Mesodermal cell (in vitro differentiated cells): ENCODE data around the gene CHMP6.
A peak's percentile ranks its signal among the peaks of the same experiment; 100 is the strongest.
"Not testable (repeated sequence)": the region's sequence is repeated elsewhere in the genome, so short reads cannot be mapped to it uniquely, and the experiment has no call there.

Source experiments
- H3K27ac ChIP-seq: 2 replicates; pipeline ENCODE4 v1.7.0; 2013; ENCODE audit warnings: mild to moderate bottlenecking, low read depth, low read length, moderate library complexity; ENCODE audit not compliant: severe bottlenecking
- H3K36me3 ChIP-seq: 2 replicates; pipeline ENCODE4 v1.7.1; 2013; ENCODE audit warnings: mild to moderate bottlenecking, low read length, moderate library complexity; ENCODE audit not compliant: control insufficient read depth, insufficient read depth
- H3K4me1 ChIP-seq: one replicate; pipeline ENCODE4 v1.7.1; 2013; ENCODE audit warnings: mild to moderate bottlenecking, low read length; ENCODE audit not compliant: insufficient read depth, control insufficient read depth, poor library complexity, severe bottlenecking
- H3K4me3 ChIP-seq: 2 replicates; pipeline ENCODE4 v1.7.0; 2013; ENCODE audit warnings: low read length, control low read depth, mild to moderate bottlenecking; ENCODE audit not compliant: insufficient read depth, poor library complexity, severe bottlenecking; ENCODE audit errors: extremely low read depth
- H3K9me3 ChIP-seq: 2 replicates; pipeline ENCODE4 v1.7.1; 2013; ENCODE audit warnings: mild to moderate bottlenecking, low read length, moderate library complexity; ENCODE audit not compliant: control insufficient read depth
- WGBS, 2 experiments: methylation state at CpG; one replicate each; pipeline ENCODE4 v1.1.5; 2013; ENCODE audit warnings: missing lambda C conversion rate in 2 of 2; ENCODE audit not compliant: insufficient coverage in 2 of 2; 5-methylcytosine and 5-hydroxymethylcytosine counted together

CHMP6 gene

GRCh38 chr17:81008140-81008539, 16.5 kb downstream of the CHMP6 start:
- Histone ChIP-seq H3K4me3 (no peak overlapping the region), H3K36me3 (no peaks in the 10 kb centered on the region), H3K9me3 (peaks cover 13% of the 10 kb centered on the region), H3K4me1 (peaks cover 6% of the 10 kb centered on the region), H3K27ac (no peak overlapping the region)
- 79 to 85% methylated on average over 8 to 11 of the region's 11 CpGs for WGBS, 2 experiments

GRCh38 chr17:81009136-81009535, 17.5 kb downstream of the CHMP6 start:
- Histone ChIP-seq H3K4me3 (no peak overlapping the region), H3K36me3 (no peaks in the 10 kb centered on the region), H3K9me3 (peaks cover 13% of the 10 kb centered on the region), H3K4me1 (peaks cover 3% of the 10 kb centered on the region), H3K27ac (no peak overlapping the region)
- WGBS, 2 experiments, result 89 to 92% methylated on average over 5 to 11 of the region's 14 CpGs

- no peak overlapping the region for H3K27ac ChIP-seq
- H3K9me3 ChIP-seq, result peaks cover 13% of the 10 kb centered on the region
- no peaks in the 10 kb centered on the region for H3K36me3 ChIP-seq
- H3K4me3 ChIP-seq, result no peak overlapping the region
- 95 to 100% methylated on average over 1 to 2 of the region's 2 CpGs for WGBS, 2 experiments
- no peaks in the 10 kb centered on the region for H3K4me1 ChIP-seq
These were observed 19.3 kb downstream of the CHMP6 start for GRCh38 chr17:81010935-81011334.

- H3K4me3 ChIP-seq, result no peak overlapping the region
- no peak overlapping the region for H3K27ac ChIP-seq
- peaks cover 13% of the 10 kb centered on the region for H3K9me3 ChIP-seq
- 91 to 95% methylated on average over 2 of the region's 3 CpGs for WGBS, 2 experiments
- H3K36me3 ChIP-seq, result no peaks in the 10 kb centered on the region
- H3K4me1 ChIP-seq, result no peaks in the 10 kb centered on the region
These were observed 20.3 kb downstream of the CHMP6 start for GRCh38 chr17:81011951-81012350.

GRCh38 chr17:81012574-81013447, 21.2 kb downstream of the CHMP6 start:
- H3K4me1 ChIP-seq, result no peaks in the 10 kb centered on the region
- 90 to 93% methylated on average over 12 of the region's 13 CpGs for WGBS, 2 experiments
- peaks cover 13% of the 10 kb centered on the region for H3K9me3 ChIP-seq
- no peaks in the 10 kb centered on the region for H3K36me3 ChIP-seq
- no peak overlapping the region for H3K4me3 ChIP-seq
- H3K27ac ChIP-seq, result no peak overlapping the region

- 58 to 77% methylated on average over 3 to 5 of the region's 6 CpGs for WGBS, 2 experiments
- H3K27ac ChIP-seq, result no peak overlapping the region
These were observed 22.0 kb downstream of the CHMP6 start for GRCh38 chr17:81013642-81014041.

GRCh38 chr17:81015136-81015535, 23.5 kb downstream of the CHMP6 start:
- peaks cover 13% of the 10 kb centered on the region for H3K9me3 ChIP-seq
- no peak overlapping the region for H3K27ac ChIP-seq
- no peaks in the 10 kb centered on the region for H3K36me3 ChIP-seq
- no peak overlapping the region for H3K4me3 ChIP-seq
- no CpG with 5 or more reads among the region's 1 CpG for WGBS, 2 experiments
- peaks cover 4% of the 10 kb centered on the region for H3K4me1 ChIP-seq

More at GRCh38 chr17:81013642-81014041, 22.0 kb downstream of the CHMP6 start:
- Histone ChIP-seq H3K36me3 (no peaks in the 10 kb centered on the region), H3K4me3 (no peak overlapping the region), H3K9me3 (peaks cover 13% of the 10 kb centered on the region), H3K4me1 (peaks cover 4% of the 10 kb centered on the region)

GRCh38 chr17:81016575-81016974, 24.9 kb downstream of the CHMP6 start:
- Histone ChIP-seq H3K4me3 (no peak overlapping the region), H3K4me1 (peaks cover 4% of the 10 kb centered on the region), H3K27ac (no peak overlapping the region), H3K9me3 (peaks cover 3% of the 10 kb centered on the region), H3K36me3 (no peaks in the 10 kb centered on the region)
- WGBS, 2 experiments, result 100% methylated on average over 1 of the region's 2 CpGs; no CpG with 5 or more reads in 1 of the 2 experiments

GRCh38 chr17:81017330-81017729, 25.7 kb downstream of the CHMP6 start:
- H3K36me3 ChIP-seq, H3K4me3 ChIP-seq, H3K27ac ChIP-seq, H3K4me1 ChIP-seq, H3K9me3 ChIP-seq: not testable (repeated sequence)
- WGBS, 2 experiments, result 88 to 97% methylated on average over 4 of the region's 4 CpGs

GRCh38 chr17:81018044-81018802, 26.6 kb downstream of the CHMP6 start:
- peak overlapping the region; percentile 78 for H3K27ac ChIP-seq
- no peaks in the 10 kb centered on the region for H3K36me3 ChIP-seq
- H3K4me1 ChIP-seq, result peaks cover 4% of the 10 kb centered on the region
- no peak overlapping the region for H3K4me3 ChIP-seq
- 76 to 82% methylated on average over 28 to 29 of the region's 29 CpGs for WGBS, 2 experiments
- H3K9me3 ChIP-seq, result no peaks in the 10 kb centered on the region
